Measurements from ENCODE around the gene JADE1.

JADE1 gene

DNA sequence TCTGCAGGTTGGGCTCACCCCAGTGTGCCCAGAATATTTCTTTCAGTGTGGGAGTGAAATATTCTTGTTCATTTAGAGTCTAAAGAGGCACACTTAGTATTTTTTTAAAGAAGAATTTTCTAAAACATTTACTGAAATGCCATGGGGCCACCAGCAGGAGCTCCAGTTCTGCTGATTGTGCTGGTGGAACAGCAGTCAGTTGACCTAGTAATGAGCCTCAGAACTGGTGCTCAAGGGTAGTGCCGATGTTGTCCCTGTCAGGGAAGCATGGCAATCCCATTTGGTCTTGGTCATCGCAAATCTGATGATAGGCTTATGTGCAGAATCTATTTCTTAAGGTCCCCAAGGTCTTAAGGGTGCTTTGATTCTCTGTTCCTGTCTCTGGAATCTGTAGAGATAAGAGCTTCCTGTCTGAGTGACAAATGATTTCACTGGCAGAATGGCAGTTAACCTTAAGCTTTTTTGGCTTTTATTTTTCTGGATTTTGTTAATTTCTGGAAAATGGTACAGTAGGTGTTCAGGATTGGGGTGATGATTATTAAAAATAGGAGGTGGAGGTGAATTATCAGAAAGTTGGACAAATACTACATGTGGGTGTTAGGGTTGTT is 31.3 kb downstream of the JADE1 start:
- no peak for DNase-seq (ENCODE audit: low read depth in 4 of 4, low spot score in 1 of 4)

DNA sequence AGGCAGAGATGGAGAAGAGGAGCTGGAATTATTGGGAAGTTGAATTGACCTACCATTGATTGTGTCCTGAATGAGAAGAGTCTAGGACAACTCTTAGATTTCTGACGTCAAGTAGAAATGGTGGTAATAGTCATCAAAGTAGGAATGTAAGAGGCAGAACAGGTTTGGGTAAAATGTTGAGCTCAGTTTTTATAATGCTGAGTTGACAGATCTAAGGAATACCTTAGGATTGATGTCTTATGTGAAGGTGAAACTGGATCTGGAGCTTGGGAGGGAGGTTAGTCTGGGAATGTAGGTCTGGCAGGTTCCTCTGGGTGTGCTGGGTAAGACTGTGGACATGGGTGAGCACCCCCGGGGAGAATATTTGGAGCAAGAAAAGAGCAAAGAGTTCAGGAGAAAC is 31.9 kb downstream of the JADE1 start:
- no peak for DNase-seq (ENCODE audit: low read depth in 4 of 4, low spot score in 1 of 4)

DNA sequence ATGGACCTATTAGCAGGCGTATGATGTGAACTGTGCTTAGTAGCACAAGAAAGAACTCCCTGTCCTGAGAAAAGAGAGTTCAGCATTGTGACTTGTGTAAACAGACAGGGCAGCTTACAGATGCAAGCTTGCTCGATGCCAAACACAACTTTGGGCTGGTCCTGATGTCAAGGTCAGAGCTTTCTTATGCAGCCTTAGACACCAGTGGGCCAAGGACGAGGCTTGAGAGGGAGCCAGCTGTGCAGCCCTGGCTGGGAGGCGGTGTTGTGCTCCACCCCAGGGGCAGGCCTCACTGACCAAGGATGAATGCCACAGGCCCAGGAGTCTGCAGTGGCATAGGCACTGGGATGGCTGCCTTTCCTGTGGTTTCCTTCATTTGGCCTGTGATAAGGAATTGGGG is 35.4 kb downstream of the JADE1 start:
- no peak for DNase-seq (ENCODE audit: low read depth in 4 of 4, low spot score in 1 of 4)

DNA sequence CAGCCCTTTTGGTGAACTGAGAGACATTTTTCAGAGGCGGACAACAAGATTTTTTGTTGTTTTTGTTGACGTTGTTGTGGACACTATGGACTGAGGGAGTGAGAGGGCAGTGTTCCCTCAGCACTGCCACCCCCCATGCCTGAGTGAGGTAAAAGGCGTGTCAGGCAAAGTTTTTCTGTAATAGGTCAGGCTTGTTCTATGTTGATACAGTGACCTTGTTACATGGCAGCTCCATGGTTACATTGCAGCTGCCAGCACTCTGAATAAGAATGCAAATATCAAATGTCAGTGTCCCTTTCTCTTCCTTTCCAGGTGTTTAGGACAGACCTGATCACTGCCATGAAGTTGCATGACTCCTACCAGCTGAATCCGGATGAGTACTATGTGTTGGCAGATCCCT is 36.6 kb downstream of the JADE1 start:
- DNase-seq (ENCODE audit: low read depth in 4 of 4, low spot score in 1 of 4) = no peak

DNA sequence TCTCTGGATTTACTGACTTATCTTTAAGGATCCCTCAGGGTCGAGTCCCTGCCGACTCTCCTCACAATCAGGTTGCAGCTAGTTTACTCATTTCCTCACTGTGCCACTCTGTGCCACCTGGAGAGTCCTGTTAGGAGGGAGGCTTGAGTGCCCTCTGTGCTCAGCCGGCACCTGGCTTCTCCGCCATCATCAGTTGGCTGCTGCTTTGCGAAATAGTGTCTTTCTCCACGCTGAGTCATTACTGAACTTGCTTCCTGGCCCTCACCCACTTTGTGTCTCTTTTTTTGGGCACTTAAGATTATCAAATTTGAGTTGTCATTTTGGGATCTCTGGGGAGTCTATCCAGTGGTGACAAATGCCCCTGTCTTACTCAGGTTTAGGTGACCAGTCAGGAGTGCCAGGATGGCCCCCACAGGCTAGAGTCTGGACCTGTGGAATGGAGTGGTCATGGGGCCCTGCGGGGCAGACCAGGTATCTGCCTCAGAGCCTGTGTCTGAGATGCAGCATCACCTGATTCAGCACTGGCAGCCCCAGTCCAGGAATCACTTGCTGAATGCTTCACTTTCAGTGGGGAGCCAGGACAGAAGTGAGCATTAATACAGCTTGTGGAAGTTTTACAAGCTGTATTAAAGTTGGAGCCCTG is 37.7 kb downstream of the JADE1 start:
- DNase-seq (ENCODE audit: low read depth in 4 of 4, low spot score in 1 of 4) = no peak

DNA sequence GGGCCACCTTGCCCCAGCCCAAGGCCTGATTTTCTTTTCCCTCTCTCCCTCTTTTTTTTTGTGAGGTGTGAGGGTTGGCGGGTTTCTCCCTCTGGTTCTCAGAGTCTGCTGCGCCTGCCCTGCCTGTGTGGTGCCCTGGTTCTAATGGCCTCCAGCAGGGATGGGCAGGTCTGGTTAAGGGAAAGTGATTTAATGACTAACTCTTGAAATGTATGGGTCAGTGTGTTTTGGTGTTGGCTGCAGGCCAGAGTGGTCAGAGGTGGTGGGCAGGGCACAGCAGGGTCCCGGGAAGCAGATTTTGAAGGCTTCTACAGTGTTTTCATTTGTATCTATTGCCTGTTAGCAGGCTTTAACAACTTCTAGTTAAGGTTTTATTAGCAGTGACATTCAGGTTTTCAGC is 39.0 kb downstream of the JADE1 start:
- DNase-seq (ENCODE audit: low read depth in 4 of 4, low spot score in 1 of 4) = no peak

DNA sequence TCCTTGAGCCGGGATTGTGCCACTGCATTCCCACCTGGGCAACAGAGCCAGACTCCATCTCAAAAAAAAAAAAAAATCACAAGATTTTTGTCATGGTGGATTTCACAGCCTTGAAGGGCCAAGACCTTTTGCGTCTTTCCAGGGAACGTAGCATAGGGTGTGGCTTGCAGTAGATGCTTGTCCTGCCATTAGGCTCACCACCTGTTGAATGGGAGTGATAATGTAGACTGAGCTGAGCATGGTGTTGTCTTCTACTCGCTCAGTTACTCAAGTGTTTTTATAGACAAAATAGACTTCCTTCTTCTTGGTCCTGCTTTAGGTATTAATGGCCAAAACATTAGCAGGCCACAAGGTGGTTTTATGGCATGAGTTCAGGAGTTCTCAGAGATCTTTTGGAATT is 40.8 kb downstream of the JADE1 start:
- no peak for DNase-seq (ENCODE audit: low read depth in 4 of 4, low spot score in 1 of 4)

DNA sequence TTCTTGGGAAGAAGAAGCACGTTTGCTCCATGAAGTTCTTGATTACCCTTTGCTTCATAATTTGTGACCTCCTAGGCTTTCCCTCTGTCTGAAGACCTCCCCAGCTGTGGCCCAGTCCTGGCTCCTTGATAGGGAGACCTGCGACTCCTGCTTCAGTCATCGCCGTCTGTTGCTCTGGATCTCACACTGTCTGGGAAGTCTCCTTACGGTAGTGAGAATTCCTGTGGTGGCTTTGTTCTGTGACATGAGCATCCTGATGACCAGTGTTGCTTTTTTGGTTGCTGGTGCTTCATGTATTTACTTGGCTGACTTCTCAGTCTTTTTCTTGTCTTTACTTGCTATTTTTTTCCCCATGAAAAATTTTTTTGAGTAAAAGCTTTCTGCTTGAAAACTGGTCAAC is 44.2 kb downstream of the JADE1 start:
- DNase-seq (ENCODE audit: low read depth in 4 of 4, low spot score in 1 of 4) = no peak

DNA sequence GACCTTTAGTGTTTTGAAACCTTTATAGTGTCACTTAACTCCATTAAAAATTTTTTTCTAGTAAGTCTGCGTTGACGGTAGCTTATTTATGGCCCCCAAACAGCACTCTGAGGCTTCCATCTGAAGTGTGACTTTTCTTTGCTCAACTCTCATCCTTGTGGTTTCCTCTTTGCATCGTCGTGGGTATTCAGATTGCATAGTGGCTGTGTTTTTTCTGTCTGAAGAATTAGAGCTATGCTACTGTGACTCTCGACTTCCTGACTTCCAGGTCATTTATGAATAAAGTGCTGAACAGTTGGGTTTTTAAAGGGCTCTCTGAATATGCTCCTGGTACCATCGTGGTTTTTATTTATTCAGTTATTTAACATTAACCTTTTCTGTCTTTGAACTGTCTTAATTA is 44.9 kb downstream of the JADE1 start:
- DNase-seq (ENCODE audit: low read depth in 4 of 4, low spot score in 1 of 4) = no peak

DNA sequence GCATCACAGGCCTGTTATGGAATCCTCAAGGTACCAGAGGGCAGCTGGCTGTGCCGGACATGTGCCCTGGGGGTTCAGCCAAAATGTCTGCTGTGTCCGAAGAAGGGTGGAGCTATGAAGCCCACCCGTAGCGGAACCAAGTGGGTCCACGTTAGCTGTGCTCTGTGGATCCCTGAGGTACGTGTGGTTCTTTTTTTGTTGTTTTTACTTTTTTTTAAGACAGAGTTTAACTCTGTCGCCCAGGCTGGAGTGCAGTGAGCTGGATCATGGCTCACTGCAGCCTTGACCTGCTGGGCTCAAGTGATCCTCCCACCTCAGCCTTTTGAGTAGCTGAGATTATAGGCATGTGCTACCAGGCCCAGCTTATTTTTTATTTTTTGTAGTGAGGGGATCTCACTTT is 46.1 kb downstream of the JADE1 start:
- no peak for DNase-seq (ENCODE audit: low read depth in 4 of 4, low spot score in 1 of 4)

DNA sequence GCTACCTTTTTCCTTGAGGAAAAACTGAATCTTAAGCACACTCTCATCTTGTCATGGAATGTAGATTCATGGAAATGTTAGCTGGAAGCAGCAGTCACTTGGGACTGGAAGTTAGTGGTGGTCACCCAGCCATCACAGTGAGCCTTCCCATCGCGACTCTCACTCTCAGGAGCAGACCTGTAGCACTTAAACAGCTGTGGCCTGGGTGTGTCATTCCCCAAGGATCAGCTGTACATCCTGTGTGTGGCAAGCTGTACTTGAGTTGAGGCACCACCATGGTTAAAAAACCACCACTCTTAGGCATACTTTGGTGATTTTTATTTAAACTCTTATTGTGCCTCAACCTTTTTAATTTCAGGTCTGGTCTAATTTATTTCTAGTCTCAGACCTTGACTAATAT is 46.7 kb downstream of the JADE1 start:
- no peak for DNase-seq (ENCODE audit: low read depth in 4 of 4, low spot score in 1 of 4)

DNA sequence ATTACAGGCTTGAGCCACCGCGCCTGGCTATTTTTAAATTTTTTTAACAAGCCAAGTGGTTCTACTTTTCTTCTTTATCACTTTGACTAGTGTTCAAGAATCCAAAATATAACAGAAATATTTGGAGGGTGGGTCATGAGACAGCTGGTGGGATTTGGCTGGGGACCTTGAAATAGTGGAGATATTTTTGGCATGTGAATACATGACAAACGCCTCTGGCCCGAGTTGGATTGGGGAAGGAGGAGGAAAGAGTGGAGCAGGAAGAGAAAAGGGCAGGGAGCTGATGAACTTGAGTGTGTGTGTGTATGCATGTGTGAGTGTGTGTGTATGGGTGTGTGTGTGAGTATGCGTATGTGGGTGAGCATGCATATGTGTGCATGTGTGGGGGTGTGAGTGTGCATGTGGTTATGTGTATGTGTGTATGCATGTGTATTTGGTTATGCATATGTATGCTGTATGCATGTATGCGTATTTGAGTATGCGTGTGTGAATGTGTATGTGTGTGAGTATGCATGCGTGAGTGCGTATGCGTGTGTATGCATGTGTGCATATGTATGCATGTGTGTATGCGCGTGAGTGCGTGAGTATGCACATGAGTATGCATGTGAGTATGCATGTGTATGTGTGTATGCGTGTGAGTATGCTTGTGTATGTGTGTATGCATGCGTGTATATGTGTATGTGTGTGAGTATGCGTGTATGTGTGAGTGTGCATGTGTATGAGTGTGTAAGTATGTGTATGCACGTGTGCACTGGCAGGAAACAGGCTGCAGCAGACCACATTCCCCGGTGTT is 49.6 kb downstream of the JADE1 start:
- no peak for DNase-seq (ENCODE audit: low read depth in 4 of 4, low spot score in 1 of 4)

DNA sequence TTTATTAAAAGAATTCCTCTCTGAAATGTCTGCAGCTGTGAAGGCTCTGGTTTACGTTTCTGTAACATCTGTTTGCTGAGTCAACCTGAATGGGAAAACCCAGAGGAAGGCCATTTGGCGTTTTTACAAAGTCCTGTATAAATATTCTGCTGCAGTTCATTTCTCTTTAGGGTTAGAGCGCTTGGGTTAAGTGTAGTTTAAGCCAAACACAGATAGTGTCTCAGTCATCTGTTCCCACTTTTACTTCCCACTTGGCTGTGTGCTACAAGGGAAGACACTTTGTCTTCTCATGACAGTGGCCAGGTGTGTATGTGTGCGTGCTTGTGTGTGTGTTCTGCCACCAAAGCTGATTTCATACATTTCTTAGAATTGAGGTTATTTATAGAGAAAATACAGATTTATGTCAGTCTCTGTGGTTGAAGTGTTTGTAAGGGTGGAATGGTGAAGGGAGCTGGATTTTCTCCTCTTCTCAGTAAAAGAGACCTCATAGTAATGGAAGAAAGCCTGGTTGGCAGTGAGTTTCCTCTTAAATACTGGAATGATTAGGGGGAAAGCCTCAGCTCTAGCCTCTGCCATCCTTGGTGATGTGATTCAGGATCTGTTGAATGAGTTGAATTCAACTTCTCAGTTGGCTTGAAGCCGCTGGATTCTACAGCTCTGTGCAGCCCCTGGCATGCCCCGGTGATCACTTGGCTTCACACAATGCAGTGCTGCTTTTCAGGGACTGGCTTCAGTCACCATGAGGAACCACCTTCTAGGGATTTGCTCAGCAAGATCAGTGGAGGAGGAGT is 50.6 kb downstream of the JADE1 start:
- no peak for DNase-seq (ENCODE audit: low read depth in 4 of 4, low spot score in 1 of 4)

DNA sequence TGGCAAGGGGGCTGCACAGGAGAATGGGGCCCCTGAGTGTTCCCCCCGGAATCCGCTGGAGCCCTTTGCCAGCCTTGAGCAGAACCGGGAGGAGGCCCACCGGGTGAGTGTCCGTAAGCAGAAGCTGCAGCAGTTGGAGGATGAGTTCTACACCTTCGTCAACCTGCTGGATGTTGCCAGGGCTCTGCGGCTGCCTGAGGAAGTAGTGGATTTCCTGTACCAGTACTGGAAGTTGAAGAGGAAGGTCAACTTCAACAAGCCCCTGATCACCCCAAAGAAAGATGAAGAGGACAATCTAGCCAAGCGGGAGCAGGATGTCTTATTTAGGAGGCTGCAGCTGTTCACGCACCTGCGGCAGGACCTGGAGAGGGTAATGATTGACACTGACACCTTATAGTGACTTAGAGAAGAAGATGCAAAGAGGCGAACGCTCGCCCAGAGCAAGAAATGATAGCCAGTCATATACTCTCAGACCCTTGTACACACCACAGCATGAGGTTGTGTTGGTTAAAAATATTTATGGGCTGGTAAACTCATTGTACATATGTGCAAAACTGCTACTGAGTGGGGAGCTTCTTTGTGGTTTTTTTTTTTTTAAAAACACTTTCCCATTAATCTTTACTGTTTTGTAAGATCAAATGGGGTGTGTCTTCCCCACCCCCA is 52.5 kb downstream of the JADE1 start:
- DNase-seq (ENCODE audit: low read depth in 4 of 4, low spot score in 1 of 4) = no peak

DNA sequence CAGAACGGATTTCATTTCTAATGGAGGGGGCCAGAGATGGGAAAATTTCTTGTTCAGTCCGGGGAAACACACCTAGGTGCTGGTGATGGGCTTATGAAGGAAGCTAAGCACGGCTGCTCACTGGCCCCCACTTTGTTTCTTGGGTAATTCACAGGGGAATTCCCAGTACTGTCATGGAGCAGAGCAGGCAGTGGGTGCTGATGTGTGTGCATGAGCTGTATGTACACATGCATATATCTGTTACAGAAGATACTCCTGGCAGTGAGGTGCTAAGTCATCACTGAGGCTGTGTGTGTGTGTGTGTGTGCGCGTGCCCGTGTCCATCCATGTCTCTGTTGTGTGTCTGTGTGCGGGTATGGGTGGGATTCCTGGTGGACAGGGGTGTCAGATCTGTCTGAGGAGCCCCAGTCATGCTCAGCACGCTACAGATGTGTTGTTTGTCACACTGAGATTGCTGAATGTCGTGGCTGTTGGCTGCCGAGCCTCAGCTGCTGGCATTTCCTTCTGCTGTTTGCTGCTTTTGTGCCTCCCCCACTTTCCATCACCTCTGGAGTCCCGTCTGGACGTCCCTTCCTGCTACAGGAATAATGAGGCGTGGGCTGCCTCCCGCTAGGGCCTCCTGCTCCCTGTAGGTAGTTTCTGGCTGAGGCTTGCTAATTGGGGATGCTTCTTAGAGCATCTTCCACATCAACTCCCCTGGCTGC is 53.3 kb downstream of the JADE1 start:
- DNase-seq (ENCODE audit: low read depth in 4 of 4, low spot score in 1 of 4) = peak in 2 of 4 experiments; percentile 22 to 27

DNA sequence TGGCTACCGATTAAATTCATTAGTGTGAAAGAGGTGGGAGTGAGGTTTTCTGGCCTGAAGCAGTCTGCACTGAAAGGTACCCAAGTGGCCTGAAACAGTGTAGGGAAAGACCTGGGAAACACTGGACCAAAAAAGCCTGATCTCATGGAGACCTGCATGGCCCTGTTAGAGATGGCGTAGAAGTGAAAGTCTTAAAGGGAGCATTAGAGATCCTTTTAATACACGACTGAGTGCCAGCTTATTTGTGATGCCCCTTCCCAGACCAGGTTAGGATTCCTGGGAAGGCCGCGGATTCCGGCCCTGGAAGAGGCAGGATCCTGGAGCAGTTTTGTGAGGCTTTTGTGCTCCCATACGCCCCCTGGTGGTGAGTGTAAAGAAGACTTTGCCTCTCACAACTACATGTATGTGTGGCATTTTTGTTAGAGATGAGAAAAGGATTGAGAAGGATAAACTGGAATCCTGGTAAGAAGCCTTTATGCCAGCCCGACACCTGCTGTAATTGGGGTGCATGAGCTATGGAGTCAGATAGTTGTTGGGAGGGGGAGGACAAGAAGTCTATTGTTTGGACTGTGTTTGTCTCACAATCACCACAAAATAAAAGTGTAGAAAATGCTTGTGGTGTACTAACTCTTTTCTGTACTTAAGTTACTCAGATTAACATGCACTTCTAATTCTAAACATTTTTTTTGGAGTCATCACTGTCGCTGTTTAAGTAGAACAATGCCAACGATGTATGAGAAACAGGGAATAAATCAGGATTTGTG is 54.0 kb downstream of the JADE1 start:
- DNase-seq (ENCODE audit: low read depth in 4 of 4, low spot score in 1 of 4) = peak; percentile 31 to 49 (median 43)

DNA sequence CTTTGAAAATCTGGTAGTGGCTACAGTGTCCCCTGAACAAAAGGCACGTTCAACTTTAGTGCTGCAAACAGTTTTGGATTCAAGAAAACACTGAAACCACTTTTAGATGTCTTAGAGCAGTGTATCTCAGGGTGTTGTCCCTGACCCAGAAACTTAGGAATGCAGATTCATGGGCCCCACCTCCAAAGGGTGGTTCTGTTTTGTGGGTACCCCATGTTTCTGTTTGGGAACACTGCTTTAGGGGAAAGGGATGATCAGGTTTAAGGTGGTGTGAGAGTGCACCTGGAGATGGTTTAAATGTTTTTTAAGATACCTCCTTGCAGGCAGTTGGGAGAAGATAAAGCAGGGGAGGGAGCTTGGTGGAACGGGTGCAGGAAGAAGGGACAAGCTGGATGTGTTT is 55.6 kb downstream of the JADE1 start:
- no peak for DNase-seq (ENCODE audit: low read depth in 4 of 4, low spot score in 1 of 4)

DNA sequence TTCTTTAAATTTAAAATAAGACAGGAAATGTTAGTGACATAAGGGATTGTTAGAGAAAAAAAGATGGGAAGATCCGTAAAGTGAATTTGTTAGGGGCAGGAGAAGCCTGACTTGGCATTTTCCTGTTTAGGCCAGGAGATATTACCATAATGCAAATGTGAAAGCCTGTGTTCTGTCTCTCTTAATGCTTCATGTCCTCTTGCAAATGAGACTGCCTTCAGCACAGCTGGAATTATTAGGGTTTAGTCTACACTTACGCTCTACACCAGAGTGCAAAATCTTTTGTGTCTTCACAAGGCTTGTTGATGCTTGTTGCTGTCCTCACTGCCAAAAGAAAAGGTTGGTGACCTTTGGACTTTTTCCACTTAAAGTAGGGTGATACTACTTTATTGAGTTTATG is 56.8 kb downstream of the JADE1 start:
- DNase-seq (ENCODE audit: low read depth in 4 of 4, low spot score in 1 of 4) = no peak

DNA sequence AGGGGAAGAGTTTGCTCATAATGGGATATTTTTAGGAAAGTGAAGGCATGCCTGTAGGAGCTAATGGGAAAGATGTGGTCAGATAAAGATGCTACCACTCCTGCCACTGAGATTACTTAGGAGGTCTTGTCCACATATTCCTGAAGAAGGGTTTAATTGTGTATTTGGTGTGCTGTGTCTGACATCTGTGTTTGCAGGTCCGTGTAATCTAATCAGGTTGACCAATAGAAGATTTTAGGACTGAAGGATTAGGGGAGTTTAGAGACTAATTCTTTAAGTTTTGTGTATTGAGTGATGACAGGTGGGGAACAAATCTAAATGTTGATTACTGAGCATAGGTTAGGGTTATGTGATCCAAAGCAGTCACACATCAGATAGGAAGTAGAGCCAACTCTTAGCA is 57.2 kb downstream of the JADE1 start:
- DNase-seq (ENCODE audit: low read depth in 4 of 4, low spot score in 1 of 4) = no peak

DNA sequence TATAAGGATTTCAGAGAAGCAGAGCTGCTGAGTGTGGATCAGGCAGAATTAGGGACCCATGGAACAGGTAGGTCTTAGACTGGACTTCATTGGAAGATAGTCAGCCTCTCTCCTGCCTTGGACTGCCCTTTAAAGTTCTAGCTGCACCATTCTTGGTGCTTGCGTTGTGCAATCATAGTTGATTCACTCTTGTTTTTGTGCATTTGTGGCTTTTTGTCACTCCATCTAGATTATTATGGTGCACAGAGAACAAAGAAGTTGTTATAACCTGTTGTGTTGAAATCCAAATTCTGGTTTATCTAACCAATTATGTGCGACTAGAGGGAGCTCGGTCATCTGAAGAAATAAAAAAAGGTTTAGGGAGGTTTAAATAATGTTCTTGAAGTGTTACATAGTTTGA is 59.3 kb downstream of the JADE1 start:
- DNase-seq (ENCODE audit: low read depth in 4 of 4, low spot score in 1 of 4) = no peak
